Measurements from ENCODE around the gene EIF3B. TPM values are rescaled to one million over a fixed set of nuclear protein-coding genes. Genes with fewer than 3 reads are reported as not detected.
A peak's percentile ranks its signal among the peaks of the same experiment; 100 is the strongest.

The EIF3B gene
- total RNA-seq, 1 experiment from 2014 or later: 290 TPM

GRCh38 chr7:2402687-2403013 lies 48.0 kb downstream of the EIF3B start:
- Mint-ChIP-seq H3K27ac (ENCODE audit: low read depth, unreplicated experiment) (no peak overlapping the region), H3K36me3 (ENCODE audit: insufficient read depth, unreplicated experiment) (peaks cover 5% of the 10 kb centered on the region), H3K4me1 (ENCODE audit: insufficient read depth, unreplicated experiment) (peaks cover 38% of the 10 kb centered on the region), H3K9me3 (ENCODE audit: unreplicated experiment) (no peaks in the 10 kb centered on the region), H3K4me3 (ENCODE audit: unreplicated experiment) (peak overlapping the region; percentile 77), H3K27me3 (ENCODE audit: insufficient read depth, unreplicated experiment) (no peaks in the 10 kb centered on the region)
- intact Hi-C loops (cut with micrococcal nuclease): loop anchor here (2.0 kb wide), 1 partner anchor 36 kb away; no protein-coding TSS in a partner anchor
- ChIA-PET POLR2A (interaction anchor here (0.6 to 1.8 kb wide), 4 partner anchors 47 to 1610 kb away, joined by 3 to 11 read pairs (median 7); partner anchors contain the start of gene EIF3B), CTCF (interaction anchor here (0.6 kb wide), 1 partner anchor 54 kb away, joined by 3 read pairs; no protein-coding TSS in a partner anchor)
- DNase-seq (ENCODE audit: unreplicated experiment): no peak
- TF ChIP-seq CTCF (IDR thresholded peaks at IDR 0.05; ENCODE audit: unreplicated experiment): no peak
- BruUV-seq (replicated peaks): no TSS peak

- intact Hi-C loops (cut with micrococcal nuclease): loop anchor here (2.0 kb wide), 1 partner anchor 36 kb away; no protein-coding TSS in a partner anchor
- TF ChIP-seq CTCF (IDR thresholded peaks at IDR 0.05; ENCODE audit: unreplicated experiment): no peak
- Mint-ChIP-seq H3K4me3 (ENCODE audit: unreplicated experiment) (peak within 1 kb of the TSS; percentile 77), H3K4me1 (ENCODE audit: insufficient read depth, unreplicated experiment) (peaks cover 37% of the 10 kb centered on the region), H3K27ac (ENCODE audit: low read depth, unreplicated experiment) (peak within 1 kb of the TSS; percentile 39), H3K27me3 (ENCODE audit: insufficient read depth, unreplicated experiment) (no peaks in the 10 kb centered on the region), H3K36me3 (ENCODE audit: insufficient read depth, unreplicated experiment) (peaks cover 5% of the 10 kb centered on the region), H3K9me3 (ENCODE audit: unreplicated experiment) (no peaks in the 10 kb centered on the region)
- DNase-seq (ENCODE audit: unreplicated experiment): peak; percentile 90
- POLR2A ChIA-PET: interaction anchor here (0.6 to 1.8 kb wide), 7 partner anchors 8 to 1609 kb away, joined by 3 to 11 read pairs (median 3); partner anchors contain the start of gene EIF3B
- BruUV-seq (replicated peaks): no TSS peak
- CTCF ChIA-PET: interaction anchor here (0.6 kb wide), 1 partner anchor 54 kb away, joined by 3 read pairs; no protein-coding TSS in a partner anchor
These were observed 48.5 kb downstream of the EIF3B start, which contains the start of gene CHST12 for GRCh38 chr7:2403014-2403717. Gene CHST12, plus strand, starts transcription at chr7:2403611. Its CDS starts 29,029 bp downstream, at chr7:2432640.

GRCh38 chr7:2403718-2404648 lies 49.4 kb downstream of the EIF3B start:
- Mint-ChIP-seq H3K36me3 (ENCODE audit: insufficient read depth, unreplicated experiment) (peaks cover 5% of the 10 kb centered on the region), H3K4me3 (ENCODE audit: unreplicated experiment) (peak overlapping the region; percentile 77), H3K27ac (ENCODE audit: low read depth, unreplicated experiment) (peak overlapping the region; percentile 39), H3K27me3 (ENCODE audit: insufficient read depth, unreplicated experiment) (no peaks in the 10 kb centered on the region), H3K9me3 (ENCODE audit: unreplicated experiment) (no peaks in the 10 kb centered on the region), H3K4me1 (ENCODE audit: insufficient read depth, unreplicated experiment) (peaks cover 38% of the 10 kb centered on the region)
- ChIA-PET POLR2A (interaction anchor here (0.5 to 1.8 kb wide), 8 partner anchors 9 to 179 kb away, joined by 3 to 11 read pairs (median 3); partner anchors contain the start of gene EIF3B), CTCF (interaction anchor here (0.8 kb wide), 1 partner anchor 278 kb away, joined by 3 read pairs; no protein-coding TSS in a partner anchor)
- TF ChIP-seq CTCF (IDR thresholded peaks at IDR 0.05; ENCODE audit: unreplicated experiment): no peak
- peak; percentile 33 for DNase-seq (ENCODE audit: unreplicated experiment)
- intact Hi-C loops (cut with micrococcal nuclease): loop anchor here (2.0 kb wide), 1 partner anchor 35 kb away; no protein-coding TSS in a partner anchor
- BruUV-seq (replicated peaks): no TSS peak

All from MCF 10A (cell line).